ENCODE measurements around the gene CLIC5.
A peak's percentile ranks its signal among the peaks of the same experiment; 100 is the strongest.

CLIC5 gene

GRCh38 chr6:46032110-46032998 is 16.7 kb upstream of the CLIC5 start:
- Histone ChIP-seq H3K9ac (ENCODE audit: low read depth, low read length) (no peak overlapping the region), H3K4me1 (ENCODE audit: insufficient read depth, low read length) (peaks cover 6% of the 10 kb centered on the region; the same call in 1 of the 2 replicates), H3K36me3 (ENCODE audit: insufficient read depth, low read length) (no peaks in the 10 kb centered on the region), H3K9me3 (ENCODE audit: insufficient read depth, low read depth, low read length) (no peaks in the 10 kb centered on the region), H3K27ac (ENCODE audit: low read depth, low read length) (no peak overlapping the region), H3K27me3 (ENCODE audit: insufficient read depth, low read length) (no peaks in the 10 kb centered on the region), H3K4me3 (ENCODE audit: low read length) (no peak overlapping the region)
- WGBS, result 36% methylated on average over 4 of the region's 6 CpGs

- H3K27ac ChIP-seq (ENCODE audit: low read depth, low read length), result no peak overlapping the region
- H3K9me3 ChIP-seq (ENCODE audit: insufficient read depth, low read depth, low read length), result no peaks in the 10 kb centered on the region
- peaks cover 6% of the 10 kb centered on the region; the same call in 1 of the 2 replicates for H3K4me1 ChIP-seq (ENCODE audit: insufficient read depth, low read length)
- WGBS, result 100% methylated on average over 1 of the region's 1 CpG
- no peaks in the 10 kb centered on the region for H3K36me3 ChIP-seq (ENCODE audit: insufficient read depth, low read length)
- no peak overlapping the region for H3K4me3 ChIP-seq (ENCODE audit: low read length)
- H3K9ac ChIP-seq (ENCODE audit: low read depth, low read length), result no peak overlapping the region
- no peaks in the 10 kb centered on the region for H3K27me3 ChIP-seq (ENCODE audit: insufficient read depth, low read length)
These were observed 13.9 kb upstream of the CLIC5 start for GRCh38 chr6:46029602-46030001.

GRCh38 chr6:46026307-46026706 is 10.6 kb upstream of the CLIC5 start:
- Histone ChIP-seq H3K4me1 (ENCODE audit: insufficient read depth, low read length) (no peaks in the 10 kb centered on the region), H3K4me3 (ENCODE audit: low read length) (no peak overlapping the region), H3K9me3 (ENCODE audit: insufficient read depth, low read depth, low read length) (no peaks in the 10 kb centered on the region), H3K27me3 (ENCODE audit: insufficient read depth, low read length) (no peaks in the 10 kb centered on the region), H3K27ac (ENCODE audit: low read depth, low read length) (no peak overlapping the region), H3K36me3 (ENCODE audit: insufficient read depth, low read length) (no peaks in the 10 kb centered on the region), H3K9ac (ENCODE audit: low read depth, low read length) (no peak overlapping the region)
- WGBS, result 93% methylated on average over 1 of the region's 2 CpGs

GRCh38 chr6:46025573-46025972 is 9.9 kb upstream of the CLIC5 start:
- Histone ChIP-seq H3K27me3 (ENCODE audit: insufficient read depth, low read length) (no peaks in the 10 kb centered on the region), H3K27ac (ENCODE audit: low read depth, low read length) (no peak overlapping the region), H3K4me3 (ENCODE audit: low read length) (no peak overlapping the region), H3K9ac (ENCODE audit: low read depth, low read length) (no peak overlapping the region), H3K36me3 (ENCODE audit: insufficient read depth, low read length) (no peaks in the 10 kb centered on the region), H3K4me1 (ENCODE audit: insufficient read depth, low read length) (no peaks in the 10 kb centered on the region), H3K9me3 (ENCODE audit: insufficient read depth, low read depth, low read length) (no peaks in the 10 kb centered on the region)
- WGBS, result 82% methylated on average over 4 of the region's 4 CpGs

GRCh38 chr6:46024124-46024769 is 8.6 kb upstream of the CLIC5 start:
- Histone ChIP-seq H3K27me3 (ENCODE audit: insufficient read depth, low read length) (no peaks in the 10 kb centered on the region; the same call in 1 of the 2 replicates), H3K9ac (ENCODE audit: low read depth, low read length) (no peak overlapping the region), H3K4me3 (ENCODE audit: low read length) (no peak overlapping the region), H3K36me3 (ENCODE audit: insufficient read depth, low read length) (no peaks in the 10 kb centered on the region), H3K4me1 (ENCODE audit: insufficient read depth, low read length) (no peaks in the 10 kb centered on the region), H3K9me3 (ENCODE audit: insufficient read depth, low read depth, low read length) (no peaks in the 10 kb centered on the region), H3K27ac (ENCODE audit: low read depth, low read length) (no peak overlapping the region)
- no CpG with 5 or more reads among the region's 1 CpG for WGBS

GRCh38 chr6:46023216-46023915 is 7.7 kb upstream of the CLIC5 start:
- no peaks in the 10 kb centered on the region for H3K36me3 ChIP-seq (ENCODE audit: insufficient read depth, low read length)
- H3K4me3 ChIP-seq (ENCODE audit: low read length), result no peak overlapping the region
- 92% methylated on average over 3 of the region's 3 CpGs for WGBS

GRCh38 chr6:46022106-46022948 is 6.7 kb upstream of the CLIC5 start:
- Histone ChIP-seq H3K27ac (ENCODE audit: low read depth, low read length) (no peak overlapping the region), H3K4me3 (ENCODE audit: low read length) (no peak overlapping the region), H3K9ac (ENCODE audit: low read depth, low read length) (no peak overlapping the region), H3K9me3 (ENCODE audit: insufficient read depth, low read depth, low read length) (no peaks in the 10 kb centered on the region), H3K36me3 (ENCODE audit: insufficient read depth, low read length) (no peaks in the 10 kb centered on the region), H3K4me1 (ENCODE audit: insufficient read depth, low read length) (no peaks in the 10 kb centered on the region), H3K27me3 (ENCODE audit: insufficient read depth, low read length) (peaks cover 9% of the 10 kb centered on the region)
- WGBS, result 92% methylated on average over 5 of the region's 5 CpGs

More at GRCh38 chr6:46023216-46023915, 7.7 kb upstream of the CLIC5 start:
- no peaks in the 10 kb centered on the region for H3K4me1 ChIP-seq (ENCODE audit: insufficient read depth, low read length)
- H3K9ac ChIP-seq (ENCODE audit: low read depth, low read length), result no peak overlapping the region
- H3K27ac ChIP-seq (ENCODE audit: low read depth, low read length), result no peak overlapping the region
- H3K9me3 ChIP-seq (ENCODE audit: insufficient read depth, low read depth, low read length), result no peaks in the 10 kb centered on the region
- H3K27me3 ChIP-seq (ENCODE audit: insufficient read depth, low read length), result no peaks in the 10 kb centered on the region; the same call in 1 of the 2 replicates

- Histone ChIP-seq H3K4me3 (ENCODE audit: low read length) (no peak overlapping the region), H3K4me1 (ENCODE audit: insufficient read depth, low read length) (peaks cover 22% of the 10 kb centered on the region), H3K36me3 (ENCODE audit: insufficient read depth, low read length) (no peaks in the 10 kb centered on the region), H3K27ac (ENCODE audit: low read depth, low read length) (no peak overlapping the region), H3K9me3 (ENCODE audit: insufficient read depth, low read depth, low read length) (no peaks in the 10 kb centered on the region), H3K27me3 (ENCODE audit: insufficient read depth, low read length) (peaks cover 53% of the 10 kb centered on the region), H3K9ac (ENCODE audit: low read depth, low read length) (no peak overlapping the region)
- 89% methylated on average over 2 of the region's 2 CpGs for WGBS
These were observed 2.1 kb upstream of the CLIC5 start for GRCh38 chr6:46017726-46018125.

GRCh38 chr6:46016063-46016608 is 476 bp upstream of the CLIC5 start:
- Histone ChIP-seq H3K9me3 (ENCODE audit: insufficient read depth, low read depth, low read length) (no peaks in the 10 kb centered on the region), H3K4me1 (ENCODE audit: insufficient read depth, low read length) (peaks cover 24% of the 10 kb centered on the region), H3K36me3 (ENCODE audit: insufficient read depth, low read length) (no peaks in the 10 kb centered on the region), H3K4me3 (ENCODE audit: low read length) (peak overlapping the region; percentile 64), H3K27me3 (ENCODE audit: insufficient read depth, low read length) (peaks cover 54% of the 10 kb centered on the region), H3K27ac (ENCODE audit: low read depth, low read length) (no peak overlapping the region), H3K9ac (ENCODE audit: low read depth, low read length) (no peak overlapping the region)
- WGBS, result 45% methylated on average over 7 of the region's 8 CpGs

GRCh38 chr6:46014511-46015118 is 1.0 kb downstream of the CLIC5 start:
- peaks cover 54% of the 10 kb centered on the region for H3K27me3 ChIP-seq (ENCODE audit: insufficient read depth, low read length)
- WGBS, result 2% methylated on average over 20 of the region's 21 CpGs
- H3K9me3 ChIP-seq (ENCODE audit: insufficient read depth, low read depth, low read length), result no peaks in the 10 kb centered on the region
- H3K9ac ChIP-seq (ENCODE audit: low read depth, low read length), result 0 out of 2 replicates have a peak overlapping the region, but pooled peaks have one; percentile 3
- no peak overlapping the region for H3K27ac ChIP-seq (ENCODE audit: low read depth, low read length)
- H3K4me3 ChIP-seq (ENCODE audit: low read length), result peak overlapping the region; percentile 64
- H3K4me1 ChIP-seq (ENCODE audit: insufficient read depth, low read length), result peaks cover 24% of the 10 kb centered on the region
- H3K36me3 ChIP-seq (ENCODE audit: insufficient read depth, low read length), result no peaks in the 10 kb centered on the region
